ENCODE data around the gene TMEM94. TPM values are rescaled to one million over a fixed set of nuclear protein-coding genes. Genes with fewer than 3 reads are reported as not detected.
A peak's percentile ranks its signal among the peaks of the same experiment; 100 is the strongest.
"Not testable (repeated sequence)": the region's sequence is repeated elsewhere in the genome, so short reads cannot be mapped to it uniquely, and the experiment has no call there.

Gene TMEM94
- 87.4 and 94.3 TPM in 2 replicates for polyA plus RNA-seq (2014; cell fraction: cytosol; rRNA removed)
- polyA plus RNA-seq (2014; cell fraction: nucleus; rRNA removed), result 224 and 357 TPM in 2 replicates

- peak; percentile 99 for DNase-seq (ENCODE audit: low spot score)
Observed at GRCh38 chr17:75456417-75457046, at the start of gene TMEM94. TMEM94 (plus strand) TSS chr17:75456635; CDS start chr17:75471906, 15,271 bp downstream.

- DNase-seq (ENCODE audit: low spot score), result no peak
Observed at GRCh38 chr17:75407655-75408352, 48.6 kb upstream of the TMEM94 start.

GRCh38 chr17:75410141-75410540, 46.3 kb upstream of the TMEM94 start:
- no peak for DNase-seq (ENCODE audit: low spot score)

GRCh38 chr17:75411328-75412067, 44.9 kb upstream of the TMEM94 start:
- no peak for DNase-seq (ENCODE audit: low spot score)

GRCh38 chr17:75412455-75413317, 43.7 kb upstream of the TMEM94 start:
- DNase-seq (ENCODE audit: low spot score), result peak; percentile 82

GRCh38 chr17:75414488-75414887, 41.9 kb upstream of the TMEM94 start:
- DNase-seq (ENCODE audit: low spot score), result no peak

GRCh38 chr17:75416006-75416405, 40.4 kb upstream of the TMEM94 start:
- DNase-seq (ENCODE audit: low spot score), result no peak

GRCh38 chr17:75417054-75417580, 39.3 kb upstream of the TMEM94 start:
- DNase-seq (ENCODE audit: low spot score), result no peak

- DNase-seq (ENCODE audit: low spot score), result no peak
Observed at GRCh38 chr17:75418531-75418930, 37.9 kb upstream of the TMEM94 start.

- DNase-seq (ENCODE audit: low spot score), result no peak
Observed at GRCh38 chr17:75428543-75429469, 27.6 kb upstream of the TMEM94 start.

GRCh38 chr17:75430159-75430974, 26.1 kb upstream of the TMEM94 start:
- DNase-seq (ENCODE audit: low spot score), result no peak

GRCh38 chr17:75433218-75433783, 23.1 kb upstream of the TMEM94 start:
- DNase-seq (ENCODE audit: low spot score), result no peak

GRCh38 chr17:75434433-75434832, 22.0 kb upstream of the TMEM94 start:
- not testable (repeated sequence) for DNase-seq (ENCODE audit: low spot score)

- not testable (repeated sequence) for DNase-seq (ENCODE audit: low spot score)
Observed at GRCh38 chr17:75437404-75437803, 19.0 kb upstream of the TMEM94 start.

GRCh38 chr17:75439287-75439686, 17.1 kb upstream of the TMEM94 start:
- no peak for DNase-seq (ENCODE audit: low spot score)

GRCh38 chr17:75440738-75441448, 15.5 kb upstream of the TMEM94 start:
- DNase-seq (ENCODE audit: low spot score), result no peak

GRCh38 chr17:75442168-75443103, 14.0 kb upstream of the TMEM94 start:
- DNase-seq (ENCODE audit: low spot score), result no peak

Measured in SK-N-DZ (cell line).